Stomach smooth muscle (tissue), 2 donors: ENCODE measurements around the gene NFIA.
A peak's percentile ranks its signal among the peaks of the same experiment; 100 is the strongest.

Source experiments
- H3K27ac ChIP-seq: one replicate; pipeline ENCODE4 v1.7.0; 2013; ENCODE audit warnings: mild to moderate bottlenecking, low read length, inconsistent platforms
- H3K27me3 ChIP-seq, 2 donors: one replicate each; pipeline ENCODE4 v1.7.0; 2013; ENCODE audit warnings: low read length in 2 of 2; ENCODE audit not compliant: insufficient read depth in 2 of 2, control insufficient read depth in 1 of 2
- H3K36me3 ChIP-seq, 2 donors: one replicate each; pipeline ENCODE4 v1.7.0; 2013; ENCODE audit warnings: low read length in 2 of 2; ENCODE audit not compliant: control insufficient read depth in 2 of 2, insufficient read depth in 2 of 2
- H3K4me1 ChIP-seq: one replicate; pipeline ENCODE4 v1.7.0; 2013; ENCODE audit warnings: low read length; ENCODE audit not compliant: control insufficient read depth, insufficient read depth
- H3K4me3 ChIP-seq, 2 donors: one replicate each; pipeline ENCODE4 v1.7.0; 2013; ENCODE audit warnings: low read length in 2 of 2
- H3K9ac ChIP-seq, 2 donors: one replicate each; pipeline ENCODE4 v1.7.0; 2013; ENCODE audit warnings: low read length in 2 of 2, mild to moderate bottlenecking in 1 of 2
- H3K9me3 ChIP-seq, 2 donors: one replicate each; pipeline ENCODE4 v1.7.0; 2013; ENCODE audit warnings: low read length in 2 of 2; ENCODE audit not compliant: control insufficient read depth in 2 of 2
- donor health status: healthy.
- donor health status: Pancreatic carcinoma.

NFIA gene

GRCh38 chr1:61320575-61320974 lies 238.2 kb downstream of the NFIA start:
- Histone ChIP-seq H3K27me3 (no peaks in the 10 kb centered on the region), H3K9ac (no peak overlapping the region), H3K36me3 (no peaks in the 10 kb centered on the region), H3K4me3 (no peak overlapping the region), H3K27ac (no peak overlapping the region), H3K9me3 (no peaks in the 10 kb centered on the region), H3K4me1 (peaks cover 21% of the 10 kb centered on the region)

GRCh38 chr1:61322008-61322744 lies 239.8 kb downstream of the NFIA start:
- no peaks in the 10 kb centered on the region for H3K9me3 ChIP-seq
- no peak overlapping the region for H3K4me3 ChIP-seq
- no peaks in the 10 kb centered on the region for H3K27me3 ChIP-seq
- no peak overlapping the region for H3K9ac ChIP-seq
- no peak overlapping the region for H3K27ac ChIP-seq
- H3K4me1 ChIP-seq, result peaks cover 21% of the 10 kb centered on the region
- H3K36me3 ChIP-seq, result no peaks in the 10 kb centered on the region

GRCh38 chr1:61322769-61323168 lies 240.4 kb downstream of the NFIA start:
- Histone ChIP-seq H3K9ac (no peak overlapping the region), H3K4me3 (no peak overlapping the region), H3K27ac (no peak overlapping the region), H3K9me3 (no peaks in the 10 kb centered on the region), H3K27me3 (no peaks in the 10 kb centered on the region), H3K4me1 (peaks cover 21% of the 10 kb centered on the region), H3K36me3 (no peaks in the 10 kb centered on the region)

GRCh38 chr1:61323681-61324328 lies 241.4 kb downstream of the NFIA start:
- H3K27me3 ChIP-seq, result no peaks in the 10 kb centered on the region
- no peak overlapping the region for H3K9ac ChIP-seq
- H3K36me3 ChIP-seq, result no peaks in the 10 kb centered on the region
- H3K27ac ChIP-seq, result peak overlapping the region; percentile 49
- H3K4me3 ChIP-seq, result no peak overlapping the region
- H3K9me3 ChIP-seq, result no peaks in the 10 kb centered on the region
- H3K4me1 ChIP-seq, result peaks cover 13% of the 10 kb centered on the region

- no peak overlapping the region for H3K9ac ChIP-seq
- H3K4me3 ChIP-seq, result no peak overlapping the region
- H3K27ac ChIP-seq, result no peak overlapping the region
- H3K36me3 ChIP-seq, result no peaks in the 10 kb centered on the region
- no peaks in the 10 kb centered on the region for H3K9me3 ChIP-seq
- H3K27me3 ChIP-seq, result no peaks in the 10 kb centered on the region
- H3K4me1 ChIP-seq, result peaks cover 6% of the 10 kb centered on the region
These were observed 244.4 kb downstream of the NFIA start for GRCh38 chr1:61326713-61327112.

- H3K36me3 ChIP-seq, result no peaks in the 10 kb centered on the region
- no peak overlapping the region for H3K27ac ChIP-seq
- H3K9me3 ChIP-seq, result no peaks in the 10 kb centered on the region
- peaks cover 6% of the 10 kb centered on the region for H3K4me1 ChIP-seq
- no peak overlapping the region for H3K9ac ChIP-seq
- no peaks in the 10 kb centered on the region for H3K27me3 ChIP-seq
- H3K4me3 ChIP-seq, result no peak overlapping the region
These were observed 245.1 kb downstream of the NFIA start for GRCh38 chr1:61327436-61327835.

- no peak overlapping the region for H3K4me3 ChIP-seq
- H3K9me3 ChIP-seq, result no peaks in the 10 kb centered on the region
- no peak overlapping the region for H3K27ac ChIP-seq
- H3K27me3 ChIP-seq, result no peaks in the 10 kb centered on the region
- no peak overlapping the region for H3K9ac ChIP-seq
- H3K36me3 ChIP-seq, result no peaks in the 10 kb centered on the region
- no peaks in the 10 kb centered on the region for H3K4me1 ChIP-seq
These were observed 247.2 kb downstream of the NFIA start for GRCh38 chr1:61329556-61329955.

GRCh38 chr1:61330018-61330417 lies 247.7 kb downstream of the NFIA start:
- Histone ChIP-seq H3K4me1 (peaks cover 3% of the 10 kb centered on the region), H3K9ac (no peak overlapping the region), H3K4me3 (no peak overlapping the region), H3K27ac (no peak overlapping the region), H3K36me3 (no peaks in the 10 kb centered on the region), H3K27me3 (no peaks in the 10 kb centered on the region), H3K9me3 (no peaks in the 10 kb centered on the region)

GRCh38 chr1:61330571-61330970 lies 248.2 kb downstream of the NFIA start:
- Histone ChIP-seq H3K4me3 (no peak overlapping the region), H3K36me3 (no peaks in the 10 kb centered on the region), H3K4me1 (peaks cover 5% of the 10 kb centered on the region), H3K27ac (no peak overlapping the region), H3K9ac (no peak overlapping the region), H3K27me3 (no peaks in the 10 kb centered on the region), H3K9me3 (no peaks in the 10 kb centered on the region)

- H3K9me3 ChIP-seq, result no peaks in the 10 kb centered on the region
- no peaks in the 10 kb centered on the region for H3K27me3 ChIP-seq
- H3K9ac ChIP-seq, result no peak overlapping the region
- no peaks in the 10 kb centered on the region for H3K36me3 ChIP-seq
- peaks cover 8% of the 10 kb centered on the region for H3K4me1 ChIP-seq
- no peak overlapping the region for H3K27ac ChIP-seq
- no peak overlapping the region for H3K4me3 ChIP-seq
These were observed 249.9 kb downstream of the NFIA start for GRCh38 chr1:61332196-61332753.

GRCh38 chr1:61332796-61333195 lies 250.4 kb downstream of the NFIA start:
- Histone ChIP-seq H3K27ac (no peak overlapping the region), H3K4me3 (no peak overlapping the region), H3K4me1 (peaks cover 13% of the 10 kb centered on the region), H3K36me3 (no peaks in the 10 kb centered on the region), H3K9me3 (no peaks in the 10 kb centered on the region), H3K9ac (no peak overlapping the region), H3K27me3 (no peaks in the 10 kb centered on the region)
